HT-29 (cell line): ENCODE measurements around the gene TMEM18. TPM values are rescaled to one million over a fixed set of nuclear protein-coding genes. Genes with fewer than 3 reads are reported as not detected.

Experiments used
- DNase-seq: peaks from one replicate; pipeline ENCODE4 v3.0.0-alpha.2; 2015; ENCODE audit warnings: low spot score
- total RNA-seq: library from RNA; depleted of rRNA; stranded (reverse); fragments of >200 nt; shearing (Covaris generic); gene quantifications from 2 replicates; pipeline ENCODE4 v1.2.3, GENCODE V29; 2014

The TMEM18 gene
- total RNA-seq, 1 experiment from 2014 or later: 12.6 TPM

DNA sequence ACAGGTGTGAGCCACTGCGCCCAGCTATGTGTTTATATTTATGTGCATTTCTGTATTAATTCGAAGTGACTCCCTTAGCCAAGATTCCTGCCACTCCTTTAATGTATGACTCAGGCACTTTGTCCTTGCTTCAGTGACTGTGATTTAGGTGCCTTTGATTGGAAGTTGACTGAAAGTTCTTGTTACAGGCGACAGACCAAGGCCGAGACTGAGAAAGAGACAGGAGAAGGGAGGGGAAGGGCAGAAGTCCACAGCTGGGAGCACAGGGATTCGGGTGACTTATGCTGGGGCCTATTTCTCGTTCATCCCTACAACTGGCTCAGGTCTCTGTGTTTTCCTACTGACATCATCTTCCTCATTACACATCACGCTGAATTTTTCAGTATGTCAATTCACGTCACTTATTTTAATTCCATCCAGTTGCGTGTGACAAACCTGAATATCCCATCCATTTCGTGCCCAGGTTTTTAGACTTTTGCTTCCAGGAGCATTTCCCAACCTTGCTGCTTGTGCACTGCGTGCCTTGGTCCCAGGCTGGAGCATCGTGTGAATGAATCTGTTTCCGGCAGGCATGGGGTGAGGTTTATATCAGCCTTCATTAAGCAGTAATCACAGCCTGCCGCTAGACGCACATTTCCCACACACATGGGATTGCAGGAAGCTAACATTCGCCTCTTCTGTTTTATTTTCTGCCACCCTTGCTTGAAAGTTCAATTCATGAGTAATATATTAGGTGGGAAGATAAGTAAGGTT is 42.4 kb downstream of the TMEM18 start:
- no peak for DNase-seq

- no peak for DNase-seq
These were observed 43.2 kb downstream of the TMEM18 start for GRCh38 chr2:634041-634440.

DNA sequence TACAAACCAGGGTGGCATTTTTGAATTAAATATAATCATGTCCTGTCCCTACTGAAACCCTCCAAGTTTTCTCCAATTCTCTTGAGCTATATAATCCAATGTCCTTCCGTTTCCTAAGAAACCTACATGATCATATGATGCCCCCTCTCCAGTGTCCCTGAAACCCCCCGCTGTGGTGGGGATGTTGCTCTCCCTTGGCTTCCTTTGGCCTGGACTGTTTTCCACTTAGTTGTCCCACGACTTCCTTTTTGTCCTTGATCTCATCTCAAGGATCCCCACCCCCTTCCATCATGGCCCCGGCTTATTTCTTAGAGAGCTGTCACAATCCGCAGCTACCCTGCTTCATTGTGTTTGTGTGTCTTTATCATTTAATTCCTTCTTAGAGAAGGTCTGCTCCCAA is 43.8 kb downstream of the TMEM18 start:
- DNase-seq: no peak

- no peak for DNase-seq
These were observed 44.7 kb downstream of the TMEM18 start for GRCh38 chr2:632471-632870.

GRCh38 chr2:631741-632140 is 45.5 kb downstream of the TMEM18 start:
- no peak for DNase-seq

DNA sequence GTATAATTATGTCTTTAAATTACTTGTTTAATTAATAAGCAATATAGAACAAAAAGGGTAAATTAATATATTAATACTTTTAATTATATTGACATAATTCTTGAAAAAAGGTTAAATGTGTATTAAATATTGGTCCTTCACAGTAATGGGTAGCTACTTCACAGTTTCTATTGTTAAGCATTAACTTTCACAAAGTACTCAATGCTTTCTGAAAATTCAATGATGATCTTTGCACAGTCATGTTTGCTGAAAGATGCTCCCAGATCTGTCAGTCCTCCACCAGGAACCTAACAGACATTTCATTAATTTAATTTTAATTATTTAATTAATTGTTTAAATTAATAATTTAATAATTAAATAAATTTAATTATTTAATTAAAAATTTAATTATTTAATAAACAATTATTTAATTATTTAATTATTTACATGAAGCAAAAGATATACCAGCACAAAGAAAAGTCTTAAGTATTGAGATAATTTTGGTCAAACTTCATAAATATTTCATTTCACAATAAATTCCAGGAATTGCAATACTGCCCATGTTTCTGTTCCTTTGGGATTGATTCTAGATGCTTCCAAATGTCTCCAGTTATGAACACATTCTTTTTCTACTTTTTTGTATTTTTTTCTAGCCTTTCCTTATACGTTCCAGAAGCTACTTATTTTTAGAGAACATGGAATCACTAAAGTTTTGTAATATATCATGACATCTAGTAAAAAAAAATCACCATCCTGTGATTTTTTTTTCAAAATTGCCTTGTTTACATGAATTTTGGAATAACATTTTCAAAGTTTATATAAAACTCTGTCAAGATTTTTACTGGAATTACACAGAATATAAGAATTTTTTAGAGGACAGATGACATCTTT is 46.5 kb downstream of the TMEM18 start:
- no peak for DNase-seq

DNA sequence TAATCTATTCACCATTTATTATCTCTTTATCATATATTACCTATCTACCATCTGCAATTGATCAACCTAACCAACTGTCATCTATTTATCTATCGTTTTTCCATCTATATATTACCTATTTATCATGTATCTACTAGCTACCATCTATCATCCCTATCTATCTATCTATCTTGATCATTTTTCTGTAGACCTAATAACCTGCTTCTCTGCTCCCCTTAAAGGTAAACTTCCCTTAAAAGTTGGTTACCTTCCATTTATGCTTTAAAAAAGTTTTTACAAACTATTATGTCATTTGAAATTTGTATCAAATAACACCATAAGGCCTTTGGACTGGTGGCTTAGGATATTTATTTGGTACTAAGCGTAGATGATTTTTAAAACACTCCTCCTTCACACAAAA is 47.2 kb downstream of the TMEM18 start:
- no peak for DNase-seq

DNA sequence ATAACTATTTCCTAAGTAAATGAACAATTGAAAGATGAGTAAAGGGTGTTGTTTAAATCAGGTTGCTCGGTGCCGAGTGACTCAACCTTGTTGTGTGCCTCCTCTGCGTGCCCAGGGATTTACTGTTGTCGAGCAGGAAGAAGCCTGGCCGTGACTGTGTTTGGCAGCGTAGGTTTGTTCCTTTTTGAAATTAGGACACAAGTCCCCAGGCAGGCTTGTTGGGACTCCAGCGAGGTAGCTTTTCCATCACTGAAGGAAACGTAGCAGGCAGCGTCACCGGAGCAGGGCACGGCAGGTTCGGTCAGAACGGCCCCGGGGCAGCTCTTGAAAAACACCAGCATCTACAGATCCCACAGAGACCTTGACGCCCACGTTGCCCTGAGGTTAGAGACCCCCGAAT is 48.6 kb downstream of the TMEM18 start:
- no peak for DNase-seq

GRCh38 chr2:627926-628560 is 49.2 kb downstream of the TMEM18 start:
- no peak for DNase-seq

DNA sequence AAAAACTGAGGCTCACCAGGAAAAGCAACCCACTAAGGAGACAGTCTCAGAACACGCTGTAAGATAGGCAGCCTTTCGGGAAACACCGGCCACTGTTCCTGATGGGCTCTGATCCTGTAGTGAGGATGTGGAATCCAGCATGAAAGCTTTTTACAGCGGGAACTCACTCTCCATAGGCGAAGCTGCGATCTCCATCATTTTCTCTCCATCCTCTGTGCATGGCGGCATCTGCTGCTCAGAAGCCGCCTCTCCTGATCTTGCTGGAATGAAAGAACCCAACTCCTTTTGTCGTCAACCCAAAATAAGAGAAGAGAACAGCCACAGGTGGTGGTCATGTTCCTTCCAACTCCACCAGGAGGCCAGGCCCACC is 49.9 kb downstream of the TMEM18 start:
- DNase-seq: no peak

GRCh38 chr2:626491-627339 is 50.5 kb downstream of the TMEM18 start:
- no peak for DNase-seq

DNA sequence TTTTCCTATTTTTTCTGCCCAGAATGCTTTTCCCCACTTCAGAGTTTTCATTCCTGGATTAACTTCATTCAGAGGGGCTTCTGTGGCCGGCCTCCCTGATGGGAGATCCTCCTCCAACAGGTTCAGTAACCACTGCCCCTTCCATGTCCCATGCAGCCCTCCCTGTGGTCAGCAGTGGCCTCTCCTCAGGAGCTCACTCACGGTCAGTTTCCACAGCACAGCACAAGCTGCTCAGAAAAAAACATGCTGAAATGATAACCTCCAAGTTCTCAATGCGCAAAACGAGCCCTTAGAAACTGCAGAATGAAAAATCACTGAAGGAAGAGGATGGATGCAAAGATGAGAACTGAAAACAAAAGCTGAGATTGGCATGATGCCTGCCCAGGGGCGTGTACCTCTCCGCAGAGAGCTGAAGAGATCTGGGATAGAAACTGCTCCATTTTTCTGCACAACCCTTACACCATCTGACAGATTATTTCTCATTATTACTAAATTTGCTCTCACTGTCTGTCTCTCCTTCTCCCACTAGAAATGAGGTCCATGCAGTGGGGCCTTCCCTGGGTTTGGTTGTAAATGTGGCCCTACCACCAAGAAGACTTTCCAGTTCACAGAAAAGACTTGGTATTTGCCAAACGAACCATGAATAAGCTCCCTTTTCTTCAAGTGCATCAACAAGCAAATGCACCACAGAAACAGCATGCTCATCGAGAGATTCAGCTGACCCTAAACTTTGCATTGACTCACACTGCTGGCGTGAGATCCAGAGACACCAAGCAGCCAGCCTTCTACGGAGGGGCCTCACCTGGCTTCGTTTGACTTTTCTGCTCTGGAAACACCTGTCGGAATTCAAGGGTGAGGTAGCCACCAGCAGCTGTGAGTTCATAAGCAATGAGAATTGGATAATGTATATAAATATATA is 51.5 kb downstream of the TMEM18 start:
- DNase-seq: no peak

- no peak for DNase-seq
These were observed 52.5 kb downstream of the TMEM18 start for GRCh38 chr2:624551-625347.

- DNase-seq: no peak
These were observed 53.1 kb downstream of the TMEM18 start for GRCh38 chr2:624096-624495.

DNA sequence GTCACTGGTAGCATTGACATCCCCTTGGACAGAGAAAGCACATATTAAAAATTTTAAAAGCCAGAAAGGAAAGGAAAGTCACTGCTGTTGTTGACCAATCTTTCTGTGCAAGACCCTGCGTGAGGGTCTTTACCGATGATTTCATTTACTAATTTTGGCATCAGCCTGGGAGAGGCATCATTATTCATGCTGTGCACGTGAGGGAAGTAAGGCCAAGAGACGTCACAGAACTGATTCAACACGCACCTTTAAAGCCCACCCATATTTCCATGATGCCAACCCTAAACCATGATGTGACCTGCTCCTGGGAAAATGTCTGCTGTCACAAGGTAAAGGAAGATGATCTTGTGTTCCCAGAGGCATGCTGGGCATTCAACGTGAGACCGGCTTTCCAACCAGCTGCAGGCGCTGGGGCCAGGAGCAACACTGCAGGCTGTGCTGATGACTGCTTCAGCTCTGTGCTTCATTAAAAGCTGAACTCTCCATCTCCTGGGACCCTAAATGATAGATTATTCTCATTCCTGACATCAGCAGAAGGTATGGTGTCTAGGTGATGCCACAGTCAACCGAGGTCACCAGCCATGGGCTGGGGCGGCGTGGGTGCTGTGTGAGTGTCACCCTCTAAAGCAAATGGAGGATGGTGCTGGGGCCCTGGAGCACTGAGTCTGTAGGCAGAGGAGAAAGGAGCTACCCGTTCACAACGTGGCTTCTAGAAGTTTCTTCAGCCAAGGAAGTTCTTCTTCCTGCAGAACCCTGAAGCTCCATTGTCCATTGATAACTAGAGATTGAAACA is 53.9 kb downstream of the TMEM18 start:
- no peak for DNase-seq

- DNase-seq: no peak
These were observed 54.8 kb downstream of the TMEM18 start for GRCh38 chr2:622357-622756.

DNA sequence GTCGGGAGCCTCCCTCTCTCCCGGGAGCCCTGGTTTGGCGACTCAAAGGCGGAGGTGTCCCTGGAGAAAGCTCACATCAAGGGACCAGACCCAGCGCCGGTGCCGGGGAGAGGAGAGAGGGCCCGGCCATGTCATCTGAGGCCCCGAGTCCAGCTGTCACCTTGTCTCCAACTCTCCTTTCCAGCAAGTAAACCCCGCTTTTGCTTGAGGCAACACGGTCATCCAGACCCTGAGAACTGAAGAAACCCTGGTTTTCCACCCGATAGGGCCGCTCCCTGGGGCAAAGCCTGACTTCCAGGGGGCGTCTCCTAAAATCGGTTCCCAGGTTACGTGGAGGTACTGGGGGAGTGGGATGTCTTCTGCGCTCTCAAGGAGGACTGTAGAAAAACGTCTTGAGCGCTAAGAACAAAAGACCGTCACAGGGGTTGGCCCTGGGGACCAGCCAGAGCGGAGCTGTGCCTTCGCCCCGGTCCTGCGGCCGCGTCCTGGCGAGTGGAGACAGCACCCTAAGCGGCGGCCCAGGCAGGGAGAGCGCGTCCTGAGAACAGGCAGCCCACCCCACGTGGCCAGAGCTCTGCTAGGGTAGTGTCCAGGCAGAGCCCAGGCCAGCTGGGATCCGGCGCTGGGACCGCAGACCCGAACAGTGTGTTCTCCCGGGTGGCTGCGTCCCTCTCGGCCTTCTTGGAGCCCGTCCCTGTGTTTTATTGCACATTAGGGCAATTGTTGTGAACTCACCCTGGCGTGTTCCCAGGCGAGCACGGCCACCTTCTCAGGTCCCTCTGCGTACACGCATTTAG is 55.7 kb downstream of the TMEM18 start:
- no peak for DNase-seq
